Neural cell (in vitro differentiated cells): Measurements from ENCODE around the gene KCTD21. TPM values are rescaled to one million over a fixed set of nuclear protein-coding genes. Genes with fewer than 3 reads are reported as not detected.

ENCODE experiments used
- H2AFZ ChIP-seq: fragments of 200-600, 300-800 bp; sonication (generic), shearing (Covaris generic); 2 replicates; pipeline ENCODE4 v1.6.0; 2014; ENCODE audit warnings: low read depth, mild to moderate bottlenecking, antibody characterized with exemption, low read length, moderate library complexity
- H3F3A ChIP-seq: fragments of 200-600 bp; shearing (Covaris generic); 2 replicates; pipeline ENCODE4 v1.6.1; 2016; ENCODE audit warnings: mild to moderate bottlenecking, moderate library complexity, mixed read lengths, antibody characterized with exemption, low read length; ENCODE audit not compliant: insufficient read depth, poor library complexity, severe bottlenecking
- H3K27ac ChIP-seq: fragments of 200-600, 300-800 bp; sonication (generic), shearing (Covaris generic); 2 replicates; pipeline ENCODE4 v1.5.1; 2014; ENCODE audit warnings: mild to moderate bottlenecking, low read length, moderate library complexity
- H3K27me3 ChIP-seq: fragments of 300-800, 200-600 bp; sonication (generic), shearing (Covaris generic); 2 replicates; pipeline ENCODE4 v1.6.0; 2014; ENCODE audit warnings: mild to moderate bottlenecking, low read depth, low read length, moderate library complexity; ENCODE audit not compliant: insufficient read depth
- H3K36me3 ChIP-seq: fragments of 300-800, 200-600 bp; sonication (generic), shearing (Covaris generic); 2 replicates; pipeline ENCODE4 v1.5.1; 2014; ENCODE audit warnings: mild to moderate bottlenecking, antibody characterized with exemption, low read length, moderate library complexity; ENCODE audit not compliant: insufficient read depth
- H3K4me2 ChIP-seq: fragments of 300-800, 200-600 bp; sonication (generic), shearing (Covaris generic); 2 replicates; pipeline ENCODE4 v1.6.0; 2014; ENCODE audit warnings: mild to moderate bottlenecking, low read length
- H3K4me3 ChIP-seq: fragments of 300-800, 200-600 bp; sonication (generic), shearing (Covaris generic); 2 replicates; pipeline ENCODE4 v1.5.1; 2014; ENCODE audit warnings: mild to moderate bottlenecking, low read length, moderate library complexity
- H3K79me2 ChIP-seq: fragments of 200-600 bp; shearing (Covaris generic); replicated peaks from 2 replicates; pipeline ENCODE4 v1.6.0; 2014; ENCODE audit warnings: mild to moderate bottlenecking, low read length, moderate library complexity; ENCODE audit not compliant: insufficient read depth
- H3K9ac ChIP-seq: fragments of 300-800, 200-600 bp; sonication (generic), shearing (Covaris generic); 2 replicates; pipeline ENCODE4 v1.6.1; 2016; ENCODE audit warnings: mild to moderate bottlenecking, low read length, mixed read lengths
- H3K9me2 ChIP-seq: fragments of 200-600 bp; shearing (Covaris generic); 2 replicates; pipeline ENCODE4 v1.6.1; 2016; ENCODE audit warnings: mild to moderate bottlenecking, low read length, mixed read lengths; ENCODE audit not compliant: insufficient read depth
- H3K9me3 ChIP-seq: fragments of 200-600, 300-800 bp; sonication (generic), shearing (Covaris generic); 2 replicates; pipeline ENCODE4 v1.6.1; 2016; ENCODE audit warnings: mild to moderate bottlenecking, mixed run types, low read length, moderate library complexity, mixed read lengths
- H4K20me1 ChIP-seq: fragments of 200-600 bp; shearing (Covaris generic); 2 replicates; pipeline ENCODE4 v1.6.1; 2016; ENCODE audit warnings: mild to moderate bottlenecking, mixed run types; ENCODE audit not compliant: insufficient read depth
- CTCF ChIP-seq: fragments of 450-650 bp; IDR thresholded peaks from 2 replicates; pipeline ENCODE4 v1.5.1; 2014; ENCODE audit warnings: antibody characterized with exemption, mild to moderate bottlenecking, moderate library complexity; ENCODE audit not compliant: poor library complexity, severe bottlenecking
- EP300 ChIP-seq: fragments of 450-650 bp; conservative IDR thresholded peaks from 2 replicates; pipeline ENCODE4 v1.6.1; 2014; ENCODE audit warnings: antibody characterized with exemption, mild to moderate bottlenecking, moderate library complexity; ENCODE audit not compliant: poor library complexity, severe bottlenecking
- EZH2 ChIP-seq: fragments of 200-600, 300-800 bp; shearing (Covaris generic), sonication (generic); IDR thresholded peaks from 2 replicates; pipeline ENCODE4 v1.6.1; 2014; ENCODE audit warnings: antibody characterized with exemption, low read length, borderline replicate concordance, mild to moderate bottlenecking; ENCODE audit not compliant: insufficient read depth, poor library complexity, severe bottlenecking
- MXI1 ChIP-seq: fragments of 450-650 bp; conservative IDR thresholded peaks from 2 replicates; pipeline ENCODE4 v1.6.1; 2014; ENCODE audit warnings: antibody characterized with exemption, mild to moderate bottlenecking; ENCODE audit not compliant: poor library complexity, severe bottlenecking
- POLR2AphosphoS5 ChIP-seq: IDR thresholded peaks from 2 replicates; pipeline ENCODE4 v1.6.1; 2012
- RAD21 ChIP-seq: fragments of 450-650 bp; conservative IDR thresholded peaks from 2 replicates; pipeline ENCODE4 v1.6.1; 2014; ENCODE audit warnings: antibody characterized with exemption, mild to moderate bottlenecking, moderate library complexity
- REST ChIP-seq: IDR thresholded peaks from 2 replicates; pipeline ENCODE4 v1.6.1; 2012; ENCODE audit warnings: borderline replicate concordance
- SMC3 ChIP-seq: fragments of 450-650 bp; conservative IDR thresholded peaks from 2 replicates; pipeline ENCODE4 v1.6.1; 2014; ENCODE audit warnings: antibody characterized with exemption, mild to moderate bottlenecking, moderate library complexity; ENCODE audit not compliant: poor library complexity
- TAF1 ChIP-seq: IDR thresholded peaks from 2 replicates; pipeline ENCODE4 v1.6.1; 2012; ENCODE audit warnings: low read depth
- polyA plus RNA-seq: library from polyadenylated mRNA; depleted of rRNA; stranded (reverse); fragments of >200 nt; gene quantifications from 2 replicates; pipeline ENCODE4 v1.2.3, GENCODE V29; 2014
- small RNA-seq, 3 experiments: library from RNA; depleted of rRNA; stranded (forward); fragments of <200 nt; gene quantifications; one replicate each; pipeline ENCODE3, GENCODE V24; 2012

KCTD21 gene
- polyA plus RNA-seq, 1 donor from 2014 or later, result 1.4 TPM

- no peaks in the 10 kb centered on the region for H3K36me3 ChIP-seq
- H3K4me2 ChIP-seq, result no peak overlapping the region
- H3K79me2 ChIP-seq, result no peaks in the 10 kb centered on the region
- no peaks in the 10 kb centered on the region for H4K20me1 ChIP-seq
- H3K4me3 ChIP-seq, result no peak overlapping the region
- no peak overlapping the region for H3K9ac ChIP-seq
- no peaks in the 10 kb centered on the region for H3K27me3 ChIP-seq
- no peaks in the 10 kb centered on the region for H3K9me3 ChIP-seq
- no peak overlapping the region for H3K27ac ChIP-seq
- H2AFZ ChIP-seq, result no peak overlapping the region
- H3F3A ChIP-seq, result no peaks in the 10 kb centered on the region
- H3K9me2 ChIP-seq, result no peaks in the 10 kb centered on the region
- no peak for TF ChIP-seq CTCF
- no peak for TF ChIP-seq MXI1
- TF ChIP-seq EP300, result no peak
These were observed 56.5 kb downstream of the KCTD21 start for GRCh38 chr11:78131956-78132355.

DNA sequence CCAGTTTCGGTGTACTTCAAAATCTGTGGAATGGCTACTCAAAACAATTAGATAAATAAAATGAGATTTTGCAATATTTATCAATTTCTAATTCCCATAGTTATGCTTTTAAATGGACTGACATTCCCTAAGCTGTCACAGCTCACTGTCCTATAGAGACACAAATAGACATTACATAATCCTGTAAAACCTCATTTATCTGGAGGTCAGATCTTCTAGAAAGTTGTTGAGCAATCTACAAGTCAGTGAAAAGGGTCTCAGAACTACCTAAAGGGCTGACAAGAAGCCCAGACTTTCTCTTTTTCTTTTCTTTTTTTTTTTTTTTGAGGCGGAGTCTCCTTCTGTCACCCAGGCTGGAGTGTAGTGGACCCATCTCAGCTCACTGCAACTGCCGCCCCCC, 61.0 kb downstream of the KCTD21 start:
- no peaks in the 10 kb centered on the region for H3K79me2 ChIP-seq
- H3K4me2 ChIP-seq, result no peak overlapping the region
- H3K27ac ChIP-seq, result no peak overlapping the region
- no peak for TF ChIP-seq TAF1
- TF ChIP-seq POLR2AphosphoS5, result no peak
- TF ChIP-seq CTCF, result no peak
- no peak for TF ChIP-seq EP300
- TF ChIP-seq MXI1, result no peak
- TF ChIP-seq EZH2, result no peak
- TF ChIP-seq REST, result no peak
- no peak for TF ChIP-seq RAD21
- TF ChIP-seq SMC3, result no peak
- H3K9me3 ChIP-seq, result no peaks in the 10 kb centered on the region
- no peaks in the 10 kb centered on the region for H4K20me1 ChIP-seq
- H3K27me3 ChIP-seq, result no peaks in the 10 kb centered on the region
- H2AFZ ChIP-seq, result no peak overlapping the region
- no peak overlapping the region for H3K4me3 ChIP-seq
- no peaks in the 10 kb centered on the region for H3K9me2 ChIP-seq
- no peaks in the 10 kb centered on the region for H3K36me3 ChIP-seq
- no peaks in the 10 kb centered on the region for H3F3A ChIP-seq
- no peak overlapping the region for H3K9ac ChIP-seq

Small RNA genes within 50 kb of the gene (small RNA-seq; reads per million reads assigned to genes)
- 0 reads per million in 3 experiments for gene RNU6-126P

Other genes with a start within 250 kb of the KCTD21 start
- gene INTS4, start 194.0 kb downstream of the KCTD21 start, polyA plus RNA-seq, result 34.5 and 35.3 TPM in 2 replicates
- 0.32 and 2.0 TPM in 2 replicates for gene KCTD14, start 165.3 kb downstream of the KCTD21 start, polyA plus RNA-seq
- gene THRSP, start 124.8 kb downstream of the KCTD21 start, polyA plus RNA-seq, result not detected in 2 replicates
- gene NDUFC2, start 108.8 kb downstream of the KCTD21 start, polyA plus RNA-seq, result 269 and 322 TPM in 2 replicates
- 35.7 and 42.1 TPM in 2 replicates for gene ALG8, start 49.0 kb downstream of the KCTD21 start, polyA plus RNA-seq
- 12.9 and 13.9 TPM in 2 replicates for gene USP35, start 293 bp upstream of the KCTD21 start, polyA plus RNA-seq
- gene GAB2, start 229.2 kb upstream of the KCTD21 start, polyA plus RNA-seq, result 21.9 and 28.6 TPM in 2 replicates